Esophagus squamous epithelium (tissue), 5 donors: Measurements from ENCODE around the gene SPATA1. TPM values are rescaled to one million over a fixed set of nuclear protein-coding genes. Genes with fewer than 3 reads are reported as not detected.

Source experiments
- DNase-seq: peaks from one replicate; lab custom pipeline; 2025; lab: John Stamatoyannopoulos, UW
- H3K27ac ChIP-seq, 4 donors: fragments of 200-600 bp; sonication (generic); one replicate each; pipeline ENCODE4 v1.5.1; 2016 to 2019; ENCODE audit warnings: mild to moderate bottlenecking in 1 of 4
- H3K27me3 ChIP-seq, 4 donors: fragments of 200-600 bp; sonication (generic); 1 replicate in 3 of 4; 2 replicates in 1 of 4; pipeline versions ENCODE4 v1.5.1 to v1.6.0; 2017 to 2021; ENCODE audit warnings: antibody characterized with exemption in 1 of 4
- H3K36me3 ChIP-seq, 3 donors: fragments of 200-600 bp; sonication (generic); one replicate each; pipeline ENCODE4 v1.5.1; 2016 to 2019
- H3K4me1 ChIP-seq, 3 donors: fragments of 200-600 bp; sonication (generic); one replicate each; pipeline ENCODE4 v1.5.1; 2017 to 2019
- H3K4me3 ChIP-seq, 4 donors: fragments of 200-600 bp; sonication (generic); 1 replicate in 3 of 4; 2 replicates in 1 of 4; pipeline ENCODE4 v1.5.1; 2016 to 2019; ENCODE audit warnings: mild to moderate bottlenecking in 2 of 4, moderate library complexity in 1 of 4
- H3K9me3 ChIP-seq, 3 donors: fragments of 200-600 bp; sonication (generic); one replicate each; pipeline ENCODE4 v1.5.1; 2016 to 2019
- POLR2A ChIP-seq, 4 donors: fragments of 450-650 bp; IDR thresholded peaks; one replicate each; pipeline ENCODE4 v1.6.1; 2017; ENCODE audit warnings: antibody characterized with exemption in 4 of 4, mild to moderate bottlenecking in 4 of 4, moderate library complexity in 3 of 4
- WGBS, 2 donors: methylation state at CpG; one replicate each; pipeline ENCODE4 v1.1.5; 2018; 5-methylcytosine and 5-hydroxymethylcytosine counted together
- intact Hi-C: fragments of 100-400 bp; cut with DNase I; formaldehyde crosslinking; loops from one replicate; pipeline ENCODE4 v1.15.0; 2022
- total RNA-seq, 4 donors: library from RNA; depleted of rRNA; stranded (reverse); fragments of >200 nt; gene quantifications; one replicate each; pipeline ENCODE4 v1.1.0, GENCODE V29; 2016
- TF ChIP-seq, protein P1 (sequence below), 6 experiments: fragments of 450-650 bp in 4 of 6; fragments of 200-600 bp in 2 of 6; sonication (generic) in 2 of 6; IDR thresholded peaks; one replicate each; pipeline ENCODE4 v1.5.1; 2016 to 2019; ENCODE audit warnings: antibody characterized with exemption in 6 of 6, mild to moderate bottlenecking in 4 of 6, moderate library complexity in 4 of 6
- donor health status: DM: yes; HTN: yes; CAD: no.

Gene SPATA1
- total RNA-seq, 4 donors from 2014 or later, result 0.15 TPM; not detected in 3

DNA sequence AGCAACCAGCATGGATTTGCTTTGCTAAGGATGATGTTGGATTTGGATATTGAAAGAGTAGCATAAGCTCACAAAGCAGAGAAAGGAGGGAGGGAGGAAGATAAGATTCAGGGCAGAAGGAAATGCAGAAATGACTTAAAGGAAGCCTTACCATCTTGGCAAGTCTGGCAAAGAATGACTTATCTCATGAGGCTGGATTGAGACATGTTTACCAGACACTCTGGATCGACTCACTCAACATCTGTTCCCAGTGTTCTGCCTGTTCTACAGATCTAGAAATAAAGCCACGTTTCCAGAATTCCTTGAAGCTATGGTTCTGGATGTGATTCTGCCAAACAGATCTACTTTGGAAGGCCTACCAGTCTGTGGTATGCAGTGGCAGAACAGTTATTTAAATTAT is 106.8 kb downstream of the SPATA1 start:
- Histone ChIP-seq H3K27me3 (peaks cover 0 to 3% (median 0%) of the 10 kb centered on the region in 4 donors), H3K4me1 (no peaks in the 10 kb centered on the region), H3K27ac (no peak overlapping the region), H3K4me3 (no peak overlapping the region), H3K9me3 (peaks cover 0 to 9% (median 5%) of the 10 kb centered on the region in 3 donors), H3K36me3 (no peaks in the 10 kb centered on the region)
- no peak for DNase-seq
- TF ChIP-seq POLR2A (IDR thresholded peaks at IDR 0.05), result no peak
- TF ChIP-seq, protein P1, sequence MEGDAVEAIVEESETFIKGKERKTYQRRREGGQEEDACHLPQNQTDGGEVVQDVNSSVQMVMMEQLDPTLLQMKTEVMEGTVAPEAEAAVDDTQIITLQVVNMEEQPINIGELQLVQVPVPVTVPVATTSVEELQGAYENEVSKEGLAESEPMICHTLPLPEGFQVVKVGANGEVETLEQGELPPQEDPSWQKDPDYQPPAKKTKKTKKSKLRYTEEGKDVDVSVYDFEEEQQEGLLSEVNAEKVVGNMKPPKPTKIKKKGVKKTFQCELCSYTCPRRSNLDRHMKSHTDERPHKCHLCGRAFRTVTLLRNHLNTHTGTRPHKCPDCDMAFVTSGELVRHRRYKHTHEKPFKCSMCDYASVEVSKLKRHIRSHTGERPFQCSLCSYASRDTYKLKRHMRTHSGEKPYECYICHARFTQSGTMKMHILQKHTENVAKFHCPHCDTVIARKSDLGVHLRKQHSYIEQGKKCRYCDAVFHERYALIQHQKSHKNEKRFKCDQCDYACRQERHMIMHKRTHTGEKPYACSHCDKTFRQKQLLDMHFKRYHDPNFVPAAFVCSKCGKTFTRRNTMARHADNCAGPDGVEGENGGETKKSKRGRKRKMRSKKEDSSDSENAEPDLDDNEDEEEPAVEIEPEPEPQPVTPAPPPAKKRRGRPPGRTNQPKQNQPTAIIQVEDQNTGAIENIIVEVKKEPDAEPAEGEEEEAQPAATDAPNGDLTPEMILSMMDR (IDR thresholded peaks at IDR 0.05), result no peak
- WGBS, 2 donors, result 46 to 68% methylated on average over 2 of the region's 2 CpGs
- intact Hi-C loops, result loop anchor here (10.0 kb wide), 1 partner anchor 178 kb away; no protein-coding TSS in a partner anchor

DNA sequence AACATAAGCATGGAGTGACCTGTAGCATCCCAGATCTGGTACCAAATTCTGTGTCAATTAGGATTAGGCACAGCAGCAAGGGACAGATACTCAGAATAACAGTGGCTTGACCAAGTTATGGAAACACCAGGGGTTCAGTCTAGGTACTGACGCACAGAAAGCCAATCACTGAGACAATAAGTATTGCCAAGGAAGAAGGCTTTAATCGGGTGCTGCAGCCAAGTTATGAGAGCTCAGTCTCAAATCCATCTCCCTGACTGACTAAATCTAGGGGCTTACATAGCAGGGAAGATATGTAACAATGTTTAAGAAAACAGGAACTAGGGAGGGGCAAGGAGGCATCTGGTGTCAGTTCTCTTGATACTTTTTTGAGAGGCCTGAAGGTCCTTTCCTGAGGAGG is 107.7 kb downstream of the SPATA1 start:
- no peak overlapping the region for H3K27ac ChIP-seq
- H3K27me3 ChIP-seq, result peaks cover 0 to 3% (median 0%) of the 10 kb centered on the region in 4 donors
- TF ChIP-seq, protein P1 (IDR thresholded peaks at IDR 0.05), result no peak
- TF ChIP-seq POLR2A (IDR thresholded peaks at IDR 0.05), result no peak
- no peak for DNase-seq
- H3K4me1 ChIP-seq, result peaks cover 0 to 1% (median under 1%) of the 10 kb centered on the region in 3 donors
- 78 to 100% methylated on average over 2 of the region's 2 CpGs for WGBS, 2 donors
- H3K4me3 ChIP-seq, result no peak overlapping the region
- H3K36me3 ChIP-seq, result no peaks in the 10 kb centered on the region
- intact Hi-C loops, result loop anchor here (10.0 kb wide), 1 partner anchor 179 kb away; no protein-coding TSS in a partner anchor
- peaks cover 0 to 9% (median 5%) of the 10 kb centered on the region in 3 donors for H3K9me3 ChIP-seq

DNA sequence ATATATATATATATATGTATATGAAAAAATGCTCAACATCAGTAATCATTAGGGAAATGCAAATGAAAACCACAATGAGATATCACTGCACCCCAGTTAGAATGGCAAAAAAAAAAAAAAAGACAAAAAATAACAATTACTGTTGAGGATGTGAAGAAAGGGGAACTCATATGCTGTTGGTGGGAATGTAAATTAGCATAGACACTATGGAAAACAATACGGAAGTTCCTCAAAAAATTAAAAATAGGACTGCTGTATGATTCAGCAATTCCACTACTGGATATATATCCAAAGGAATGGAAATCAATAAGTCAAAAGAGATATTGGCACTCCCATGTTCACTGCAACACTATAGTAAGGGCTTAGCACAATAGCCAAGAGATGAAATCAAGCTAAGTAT is 109.6 kb downstream of the SPATA1 start:
- H3K27ac ChIP-seq, result no peak overlapping the region
- intact Hi-C loops, result loop anchor here (10.0 kb wide), 1 partner anchor 181 kb away; no protein-coding TSS in a partner anchor
- H3K4me3 ChIP-seq, result no peak overlapping the region
- H3K36me3 ChIP-seq, result no peaks in the 10 kb centered on the region
- H3K9me3 ChIP-seq, result peaks cover 0 to 9% (median 5%) of the 10 kb centered on the region in 3 donors
- 72 to 74% methylated on average over 1 of the region's 1 CpG for WGBS, 2 donors
- peaks cover 0 to 3% (median 0%) of the 10 kb centered on the region in 4 donors for H3K27me3 ChIP-seq
- peaks cover 4 to 20% (median 16%) of the 10 kb centered on the region in 3 donors for H3K4me1 ChIP-seq
- no peak for DNase-seq
- TF ChIP-seq, protein P1 (IDR thresholded peaks at IDR 0.05), result no peak
- TF ChIP-seq POLR2A (IDR thresholded peaks at IDR 0.05), result no peak

Other genes starting within 250 kb of the SPATA1 start
- 1 to 10 TPM in 2 of 4 donors, under 1 TPM in 1, not detected in 1; 0.35 to 2.0 (median 1.3) TPM for gene SAMD13, start 204.7 kb upstream of the SPATA1 start, total RNA-seq
- gene DNASE2B, start 107.9 kb upstream of the SPATA1 start, total RNA-seq, result not detected
- 10 to 100 TPM; 30.2 to 41.2 (median 36.3) TPM for gene RPF1, start 27.1 kb upstream of the SPATA1 start, total RNA-seq
- 100 to 1,000 TPM in 2 of 4 donors, 10 to 100 TPM in 2; 51.3 to 137 (median 82.8) TPM for gene GNG5, start 195 bp downstream of the SPATA1 start, total RNA-seq
- gene CTBS, start 68.1 kb downstream of the SPATA1 start, total RNA-seq, result 10 to 100 TPM in 2 of 4 donors, 1 to 10 TPM in 2; 4.9 to 12.0 (median 10.3) TPM
- gene SSX2IP, start 184.1 kb downstream of the SPATA1 start, total RNA-seq, result 10 to 100 TPM in 1 of 4 donors, 1 to 10 TPM in 3; 6.5 to 13.4 (median 8.6) TPM